ENCODE data around the gene PNMA8A.
A peak's percentile ranks its signal among the peaks of the same experiment; 100 is the strongest.

The PNMA8A gene

DNA sequence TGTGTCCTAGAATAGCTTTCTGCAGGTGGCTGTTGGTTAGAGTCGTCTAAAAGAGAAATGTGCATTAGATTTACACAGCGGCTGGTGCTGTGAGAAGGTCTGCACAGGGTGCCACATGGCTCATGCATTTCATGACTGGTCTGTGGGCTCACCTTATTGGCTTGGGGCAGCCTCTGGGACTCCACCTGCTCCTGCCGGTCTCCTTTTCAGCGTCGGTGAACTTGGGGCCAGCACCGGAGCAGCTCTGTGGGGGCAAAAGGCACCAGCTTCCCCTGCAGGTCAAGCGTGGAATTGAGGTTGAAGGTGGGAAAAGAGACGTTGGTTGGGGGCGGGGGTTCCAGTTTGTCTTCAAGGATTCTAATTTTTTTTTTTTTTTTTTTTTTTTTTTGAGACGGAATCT is 39.5 kb downstream of the PNMA8A start:
- DNase-seq (ENCODE audit: extremely low read depth, insufficient read length) = no peak
- TF ChIP-seq, protein P1, sequence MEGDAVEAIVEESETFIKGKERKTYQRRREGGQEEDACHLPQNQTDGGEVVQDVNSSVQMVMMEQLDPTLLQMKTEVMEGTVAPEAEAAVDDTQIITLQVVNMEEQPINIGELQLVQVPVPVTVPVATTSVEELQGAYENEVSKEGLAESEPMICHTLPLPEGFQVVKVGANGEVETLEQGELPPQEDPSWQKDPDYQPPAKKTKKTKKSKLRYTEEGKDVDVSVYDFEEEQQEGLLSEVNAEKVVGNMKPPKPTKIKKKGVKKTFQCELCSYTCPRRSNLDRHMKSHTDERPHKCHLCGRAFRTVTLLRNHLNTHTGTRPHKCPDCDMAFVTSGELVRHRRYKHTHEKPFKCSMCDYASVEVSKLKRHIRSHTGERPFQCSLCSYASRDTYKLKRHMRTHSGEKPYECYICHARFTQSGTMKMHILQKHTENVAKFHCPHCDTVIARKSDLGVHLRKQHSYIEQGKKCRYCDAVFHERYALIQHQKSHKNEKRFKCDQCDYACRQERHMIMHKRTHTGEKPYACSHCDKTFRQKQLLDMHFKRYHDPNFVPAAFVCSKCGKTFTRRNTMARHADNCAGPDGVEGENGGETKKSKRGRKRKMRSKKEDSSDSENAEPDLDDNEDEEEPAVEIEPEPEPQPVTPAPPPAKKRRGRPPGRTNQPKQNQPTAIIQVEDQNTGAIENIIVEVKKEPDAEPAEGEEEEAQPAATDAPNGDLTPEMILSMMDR (IDR thresholded peaks at IDR 0.05; ENCODE audit: insufficient read depth, low read length, poor library complexity, severe bottlenecking) = no peak
- Histone ChIP-seq H3K27me3 (replicated peaks; ENCODE audit: control insufficient read depth, insufficient read depth, low read length) (0 out of 2 replicates have a peak, but pooled peaks cover 1% of the 10 kb centered on the region), H3K36me3 (ENCODE audit: control insufficient read depth, insufficient read depth, low read length) (no peaks in the 10 kb centered on the region), H3K4me3 (replicated peaks; ENCODE audit: low read depth, low read length) (no peak overlapping the region)

DNA sequence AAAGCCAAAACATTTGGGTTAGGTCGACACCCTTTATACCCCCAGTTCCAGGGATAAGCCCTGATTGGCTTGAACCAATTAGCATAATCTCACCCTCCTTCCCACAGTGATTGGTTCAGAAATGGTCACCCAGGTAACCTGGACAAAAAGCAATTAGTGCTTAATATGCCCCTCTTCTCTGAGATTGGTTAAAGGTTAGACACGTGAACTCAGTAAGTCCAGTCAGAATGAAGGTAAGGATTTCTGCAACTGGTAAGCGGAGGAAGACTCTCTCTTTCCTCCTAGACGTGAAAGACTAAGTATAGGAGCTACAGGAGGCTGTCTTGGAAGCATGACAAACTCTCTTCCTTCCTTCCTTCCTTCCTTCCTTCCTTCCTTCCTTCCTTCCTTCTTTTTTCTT is 41.4 kb downstream of the PNMA8A start:
- Histone ChIP-seq H3K36me3 (ENCODE audit: control insufficient read depth, insufficient read depth, low read length) (no peaks in the 10 kb centered on the region), H3K27me3 (replicated peaks; ENCODE audit: control insufficient read depth, insufficient read depth, low read length) (peaks cover 1% of the 10 kb centered on the region; the same call in 1 of the 2 replicates), H3K4me3 (replicated peaks; ENCODE audit: low read depth, low read length) (no peak overlapping the region)
- TF ChIP-seq, protein P1 (IDR thresholded peaks at IDR 0.05; ENCODE audit: insufficient read depth, low read length, poor library complexity, severe bottlenecking) = no peak
- DNase-seq (ENCODE audit: extremely low read depth, insufficient read length) = no peak

DNA sequence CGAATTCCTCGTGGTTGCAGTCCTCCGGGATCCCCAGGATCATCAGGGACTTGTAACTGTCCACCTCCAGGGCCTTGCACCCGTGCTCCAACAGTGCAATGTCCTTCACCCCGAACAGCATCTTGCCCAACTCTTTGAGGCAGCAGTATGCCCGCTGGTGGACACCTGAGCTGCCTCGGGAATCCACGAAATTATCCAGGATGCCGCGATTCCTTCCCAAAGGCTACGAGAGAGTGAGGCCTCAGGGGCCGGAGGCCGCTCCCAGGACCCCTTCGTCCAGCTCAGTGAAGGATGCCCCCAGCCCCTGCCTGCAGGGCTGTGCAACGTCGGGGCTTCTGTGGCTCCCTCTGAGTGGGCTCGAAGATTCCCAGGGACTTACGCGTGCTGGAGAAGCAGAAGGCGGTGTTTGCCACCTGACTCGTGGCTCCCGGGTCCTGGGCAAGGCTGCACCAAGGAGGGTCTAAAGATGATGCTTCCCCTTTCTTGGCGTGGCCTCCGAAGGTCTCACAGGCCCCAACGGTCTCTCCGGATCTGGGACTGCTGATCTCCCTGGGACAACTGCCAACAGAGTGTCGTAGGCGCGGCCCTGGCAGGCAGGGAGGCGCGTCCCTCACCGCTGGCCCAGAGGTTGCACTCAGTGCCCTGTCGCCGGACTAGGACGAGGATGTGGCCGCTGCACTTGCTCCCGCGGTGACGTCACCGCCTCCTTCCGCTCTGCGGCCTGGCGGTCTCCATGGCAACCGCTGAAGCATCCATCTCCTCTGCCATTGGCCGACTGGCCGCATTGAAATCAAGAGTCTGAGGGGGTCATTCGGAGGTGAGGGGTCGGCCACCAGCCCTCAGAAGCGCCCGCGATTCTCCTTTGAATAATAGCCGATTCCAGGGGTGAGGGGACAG is 42.9 kb downstream of the PNMA8A start, which contains the start of gene PNMA8C:
TSS of gene PNMA8C (minus strand) at position 698 of the 897 bp plus-strand sequence. CDS start at position 121, 577 bp downstream.
- peaks cover 1% of the 10 kb centered on the region; the same call in 1 of the 2 replicates for H3K27me3 ChIP-seq (replicated peaks; ENCODE audit: control insufficient read depth, insufficient read depth, low read length)
- no peak within 1 kb of the TSS for H3K4me3 ChIP-seq (replicated peaks; ENCODE audit: low read depth, low read length)
- no peaks in the 10 kb centered on the region for H3K36me3 ChIP-seq (ENCODE audit: control insufficient read depth, insufficient read depth, low read length)
- TF ChIP-seq, protein P1 (IDR thresholded peaks at IDR 0.05; ENCODE audit: insufficient read depth, low read length, poor library complexity, severe bottlenecking) = no peak
- DNase-seq (ENCODE audit: extremely low read depth, insufficient read length) = peak; percentile 70

DNA sequence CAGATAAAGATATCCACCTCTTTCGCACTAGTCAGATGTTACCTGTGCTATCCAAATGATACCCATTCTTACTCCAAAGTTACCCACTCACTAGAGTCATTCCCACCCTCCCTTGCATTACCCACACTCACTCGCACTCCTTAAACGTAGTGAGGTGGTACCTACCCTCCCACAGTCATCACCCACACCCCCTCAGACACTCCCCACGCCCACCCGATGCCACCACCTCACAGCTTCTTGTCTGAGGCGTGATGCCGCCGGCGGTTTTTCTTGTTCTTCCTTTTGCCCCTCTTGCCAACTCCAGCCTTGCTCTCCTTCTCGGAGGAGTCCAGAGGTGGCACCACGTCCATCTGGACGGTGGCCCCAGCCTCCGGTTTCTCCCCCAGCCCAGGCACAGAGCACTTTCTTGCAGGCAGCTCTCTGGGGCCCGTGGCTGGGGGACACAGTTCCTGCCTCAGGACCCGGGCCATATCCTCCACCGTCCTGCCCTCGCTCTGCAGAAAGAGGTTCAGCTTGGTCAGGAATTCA is 43.8 kb downstream of the PNMA8A start:
- no peak overlapping the region for H3K4me3 ChIP-seq (replicated peaks; ENCODE audit: low read depth, low read length)
- peaks cover 1% of the 10 kb centered on the region; the same call in 1 of the 2 replicates for H3K27me3 ChIP-seq (replicated peaks; ENCODE audit: control insufficient read depth, insufficient read depth, low read length)
- DNase-seq (ENCODE audit: extremely low read depth, insufficient read length) = no peak
- H3K36me3 ChIP-seq (ENCODE audit: control insufficient read depth, insufficient read depth, low read length) = no peaks in the 10 kb centered on the region
- TF ChIP-seq, protein P1 (IDR thresholded peaks at IDR 0.05; ENCODE audit: insufficient read depth, low read length, poor library complexity, severe bottlenecking) = no peak

DNA sequence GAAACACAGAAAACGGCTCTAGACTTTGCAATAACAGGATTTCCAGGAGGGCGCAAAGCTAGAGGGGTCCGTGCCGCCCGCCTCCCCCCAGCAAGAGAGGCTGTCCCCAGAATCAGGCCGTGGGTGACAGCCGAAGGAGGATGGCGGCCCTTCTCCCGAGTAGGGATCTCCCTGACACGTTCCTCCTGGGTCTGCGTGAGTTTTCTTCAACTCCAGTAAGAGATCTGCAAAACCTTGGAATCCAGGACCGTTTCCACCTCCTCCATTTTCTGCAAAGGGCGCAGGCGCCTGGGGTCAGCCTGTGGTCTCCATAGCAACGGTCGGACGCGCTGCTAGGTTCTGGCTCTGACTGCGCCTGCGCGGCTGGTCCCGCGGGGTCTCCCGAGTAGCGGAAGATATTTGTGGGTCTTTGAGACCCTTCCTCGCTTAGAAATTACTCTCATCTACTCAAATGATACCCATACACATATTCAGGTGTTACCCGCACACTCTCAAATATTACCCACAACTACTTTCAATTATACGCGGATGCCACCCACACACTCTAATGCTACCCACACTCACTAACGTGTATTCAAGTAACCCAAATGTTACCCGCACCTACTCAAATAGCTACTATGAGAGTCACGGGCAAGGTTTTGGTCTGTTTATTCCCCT is 44.7 kb downstream of the PNMA8A start:
- TF ChIP-seq, protein P1 (IDR thresholded peaks at IDR 0.05; ENCODE audit: insufficient read depth, low read length, poor library complexity, severe bottlenecking) = no peak

More for the DNA sequence above, 44.7 kb downstream of the PNMA8A start:
- Histone ChIP-seq H3K27me3 (replicated peaks; ENCODE audit: control insufficient read depth, insufficient read depth, low read length) (peaks cover 1% of the 10 kb centered on the region; the same call in 1 of the 2 replicates), H3K4me3 (replicated peaks; ENCODE audit: low read depth, low read length) (no peak overlapping the region), H3K36me3 (ENCODE audit: control insufficient read depth, insufficient read depth, low read length) (no peaks in the 10 kb centered on the region)
- DNase-seq (ENCODE audit: extremely low read depth, insufficient read length) = no peak

Data from GM06990 (cell line).